Activated gamma-delta T cell treated with anti-CD3 and anti-CD28 coated beads, Interleukin-2, amount 50 U/mL, for 16 hours (primary cell): ENCODE measurements around the gene EML5.

Experiments used
- DNase-seq: peaks from one replicate; pipeline ENCODE4 v3.0.0-alpha.2; 2020; ENCODE audit warnings: low read depth

Gene EML5

GRCh38 chr14:88562532-88562830 is 230.3 kb downstream of the EML5 start:
- no peak for DNase-seq
